GM18907 (cell line): Measurements from ENCODE around the gene AIPL1.

Experiments
- ATAC-seq: cut with Tn5 transposase; IDR thresholded peaks from one replicate; pipeline ENCODE4 v1.9.1; 2021; ENCODE audit warnings: mild to moderate bottlenecking, moderate library complexity; ENCODE audit not compliant: unreplicated experiment

AIPL1 gene

GRCh38 chr17:6380915-6381438 is 53.9 kb downstream of the AIPL1 start:
- ATAC-seq: no peak

GRCh38 chr17:6377906-6378305 is 57.0 kb downstream of the AIPL1 start:
- no peak for ATAC-seq

DNA sequence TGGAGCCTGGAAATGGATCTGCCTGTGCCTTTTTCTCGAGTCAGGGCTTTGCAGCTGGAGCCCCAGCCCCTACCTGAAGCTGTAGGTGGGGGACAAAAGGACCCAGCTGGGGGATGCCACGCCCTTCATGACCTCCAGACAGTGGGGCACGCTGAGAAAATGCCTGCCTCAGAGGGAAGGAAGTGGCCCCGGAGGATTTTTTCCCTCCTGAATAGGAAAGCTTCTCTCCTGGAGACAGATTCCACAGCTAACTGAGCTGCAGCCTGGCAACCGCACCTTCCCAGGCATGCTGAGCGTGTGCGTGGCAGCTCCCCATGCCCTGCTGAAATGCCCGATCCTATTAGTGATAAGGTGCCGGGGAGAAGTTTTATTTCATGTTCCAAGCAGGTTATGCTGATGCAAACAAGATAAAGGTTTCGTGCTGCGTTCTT is 58.0 kb downstream of the AIPL1 start:
- ATAC-seq: no peak

DNA sequence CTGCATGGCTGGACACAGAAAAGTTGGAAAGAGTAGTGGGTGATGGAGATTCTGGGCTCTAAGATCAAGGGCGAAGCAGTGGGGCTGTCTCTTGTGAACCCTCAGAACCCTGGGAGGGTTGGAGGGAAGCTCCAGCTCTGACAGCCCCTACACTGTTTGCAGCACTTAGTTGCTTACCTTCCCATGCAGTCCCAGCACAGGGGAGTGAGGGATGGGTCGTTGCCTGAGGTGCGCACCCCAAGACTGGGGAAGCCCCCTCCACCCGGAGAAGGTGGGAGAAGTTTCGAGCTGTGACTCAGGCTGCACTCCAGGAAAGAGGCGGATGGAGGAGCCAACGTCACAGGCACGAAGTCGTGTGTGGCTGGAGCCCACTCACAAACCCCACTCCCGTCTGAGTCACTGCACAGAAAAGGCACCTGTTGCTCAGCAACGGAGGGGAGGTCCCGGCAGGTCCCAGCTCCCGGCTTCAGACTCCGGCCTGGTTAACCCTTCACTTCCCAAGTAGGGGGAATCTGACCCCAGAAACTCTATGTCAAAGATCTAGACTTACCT is 60.1 kb downstream of the AIPL1 start:
- ATAC-seq: no peak

- ATAC-seq: no peak
Measured at GRCh38 chr17:6374271-6374691, 60.6 kb downstream of the AIPL1 start.
